Measurements from ENCODE around the gene HDLBP.

The HDLBP gene

DNA sequence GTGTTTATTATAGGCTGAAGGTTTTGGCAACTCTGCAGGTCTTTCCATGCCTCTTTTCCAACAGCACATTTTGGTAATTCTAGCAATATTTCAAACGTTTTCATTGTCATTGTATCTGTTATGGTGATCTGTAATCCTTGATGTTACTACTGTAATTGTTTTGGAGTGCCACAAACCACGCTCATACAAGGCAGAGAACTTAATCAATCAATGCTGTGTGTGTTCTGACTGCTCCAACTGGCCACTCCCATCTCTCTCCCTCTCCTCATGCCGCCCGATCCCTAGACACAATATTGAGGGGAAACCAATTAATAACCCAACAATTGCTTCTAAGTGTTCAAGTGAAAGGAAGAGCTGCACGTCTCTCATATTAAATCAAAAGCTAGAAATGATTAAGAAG is 32.9 kb downstream of the HDLBP start:
- no peak overlapping the region for H2AFZ ChIP-seq (ENCODE audit: low read depth, low read length, severe bottlenecking)
- H4K20me1 ChIP-seq (ENCODE audit: low read depth, low read length) = peaks cover 4% of the 10 kb centered on the region; the same call in 1 of the 2 replicates
- no peaks in the 10 kb centered on the region for H3K27me3 ChIP-seq (ENCODE audit: low read length)
- H3K9ac ChIP-seq (ENCODE audit: low read length) = no peak overlapping the region
- no peaks in the 10 kb centered on the region for H3K36me3 ChIP-seq (ENCODE audit: low read length)
- H3K9me3 ChIP-seq (ENCODE audit: insufficient read depth, low read length) = no peaks in the 10 kb centered on the region
- no peak for TF ChIP-seq EZH2phosphoT487 (conservative IDR thresholded peaks at IDR 0.05; ENCODE audit: low read length)
- TF ChIP-seq, protein P1, sequence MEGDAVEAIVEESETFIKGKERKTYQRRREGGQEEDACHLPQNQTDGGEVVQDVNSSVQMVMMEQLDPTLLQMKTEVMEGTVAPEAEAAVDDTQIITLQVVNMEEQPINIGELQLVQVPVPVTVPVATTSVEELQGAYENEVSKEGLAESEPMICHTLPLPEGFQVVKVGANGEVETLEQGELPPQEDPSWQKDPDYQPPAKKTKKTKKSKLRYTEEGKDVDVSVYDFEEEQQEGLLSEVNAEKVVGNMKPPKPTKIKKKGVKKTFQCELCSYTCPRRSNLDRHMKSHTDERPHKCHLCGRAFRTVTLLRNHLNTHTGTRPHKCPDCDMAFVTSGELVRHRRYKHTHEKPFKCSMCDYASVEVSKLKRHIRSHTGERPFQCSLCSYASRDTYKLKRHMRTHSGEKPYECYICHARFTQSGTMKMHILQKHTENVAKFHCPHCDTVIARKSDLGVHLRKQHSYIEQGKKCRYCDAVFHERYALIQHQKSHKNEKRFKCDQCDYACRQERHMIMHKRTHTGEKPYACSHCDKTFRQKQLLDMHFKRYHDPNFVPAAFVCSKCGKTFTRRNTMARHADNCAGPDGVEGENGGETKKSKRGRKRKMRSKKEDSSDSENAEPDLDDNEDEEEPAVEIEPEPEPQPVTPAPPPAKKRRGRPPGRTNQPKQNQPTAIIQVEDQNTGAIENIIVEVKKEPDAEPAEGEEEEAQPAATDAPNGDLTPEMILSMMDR (IDR thresholded peaks at IDR 0.05; ENCODE audit: insufficient read depth, low read length, poor library complexity, severe bottlenecking) = no peak
- no peak overlapping the region for H3K4me2 ChIP-seq (ENCODE audit: low read depth, low read length, poor library complexity, severe bottlenecking)
- H3K27ac ChIP-seq (ENCODE audit: low read depth, low read length) = no peak overlapping the region
- peaks cover 9% of the 10 kb centered on the region; the same call in 1 of the 2 replicates for H3F3A ChIP-seq (ENCODE audit: insufficient read depth)
- no peak overlapping the region for H3K4me3 ChIP-seq (ENCODE audit: insufficient read depth, low read length, poor library complexity, severe bottlenecking)
- peaks cover 89% of the 10 kb centered on the region for H3K79me2 ChIP-seq (ENCODE audit: insufficient read depth, low read length)
- H3K9me2 ChIP-seq (replicated peaks; ENCODE audit: insufficient read depth, low read length) = no peaks in the 10 kb centered on the region

DNA sequence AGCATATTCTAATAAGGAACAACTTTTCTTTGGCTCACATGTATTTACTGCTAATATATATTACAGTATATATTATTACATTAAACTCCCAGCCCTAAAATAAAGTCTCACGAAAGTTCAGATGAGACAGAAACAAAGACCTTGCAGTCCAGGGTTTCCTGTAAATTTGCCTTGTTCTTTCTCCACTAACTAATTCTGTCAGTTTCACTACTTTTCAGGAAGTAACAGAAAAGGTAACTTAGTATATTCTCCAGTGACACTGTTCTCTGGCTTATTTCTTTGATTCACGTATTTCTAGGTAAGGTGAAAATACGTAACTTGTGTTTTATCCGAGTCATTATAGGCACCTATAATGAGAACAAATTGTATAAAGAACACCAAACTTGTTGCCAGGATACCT is 35.2 kb downstream of the HDLBP start:
- no peaks in the 10 kb centered on the region for H3K9me3 ChIP-seq (ENCODE audit: insufficient read depth, low read length)
- H3K9me2 ChIP-seq (replicated peaks; ENCODE audit: insufficient read depth, low read length) = no peaks in the 10 kb centered on the region
- H3F3A ChIP-seq (ENCODE audit: insufficient read depth) = peaks cover 9% of the 10 kb centered on the region; the same call in 1 of the 2 replicates
- peaks cover 89% of the 10 kb centered on the region for H3K79me2 ChIP-seq (ENCODE audit: insufficient read depth, low read length)
- no peak overlapping the region for H3K4me3 ChIP-seq (ENCODE audit: insufficient read depth, low read length, poor library complexity, severe bottlenecking)
- no peak overlapping the region for H3K9ac ChIP-seq (ENCODE audit: low read length)
- H4K20me1 ChIP-seq (ENCODE audit: low read depth, low read length) = peaks cover 18% of the 10 kb centered on the region
- no peak for TF ChIP-seq EZH2phosphoT487 (conservative IDR thresholded peaks at IDR 0.05; ENCODE audit: low read length)
- TF ChIP-seq, protein P1 (IDR thresholded peaks at IDR 0.05; ENCODE audit: insufficient read depth, low read length, poor library complexity, severe bottlenecking) = no peak
- no peak overlapping the region for H2AFZ ChIP-seq (ENCODE audit: low read depth, low read length, severe bottlenecking)
- 0 out of 2 replicates have a peak, but pooled peaks cover 5% of the 10 kb centered on the region for H3K36me3 ChIP-seq (ENCODE audit: low read length)
- H3K4me2 ChIP-seq (ENCODE audit: low read depth, low read length, poor library complexity, severe bottlenecking) = no peak overlapping the region
- no peaks in the 10 kb centered on the region for H3K27me3 ChIP-seq (ENCODE audit: low read length)
- no peak overlapping the region for H3K27ac ChIP-seq (ENCODE audit: low read depth, low read length)

DNA sequence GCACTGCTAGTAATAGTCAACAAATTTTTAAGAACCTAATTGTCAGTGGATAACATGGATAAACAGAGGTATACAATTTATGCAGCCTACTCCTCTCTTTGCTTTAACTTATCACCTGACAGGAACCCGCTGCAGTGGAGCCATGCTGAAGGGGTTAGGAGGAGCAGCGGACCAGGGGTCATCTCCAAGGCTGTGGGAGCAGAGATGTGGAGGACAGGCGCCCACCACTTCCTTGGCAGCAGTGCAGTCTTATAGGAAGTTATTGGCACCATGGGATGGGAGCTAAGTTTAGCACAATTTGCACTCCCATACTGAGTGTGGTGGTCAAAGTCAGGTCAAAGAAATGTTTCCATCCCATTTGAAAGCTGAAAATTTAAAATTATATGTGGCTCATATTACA is 35.6 kb downstream of the HDLBP start:
- Histone ChIP-seq H3K79me2 (ENCODE audit: insufficient read depth, low read length) (peaks cover 89% of the 10 kb centered on the region), H3K27ac (ENCODE audit: low read depth, low read length) (no peak overlapping the region), H3K9ac (ENCODE audit: low read length) (no peak overlapping the region)

More for the DNA sequence above, 35.6 kb downstream of the HDLBP start:
- TF ChIP-seq, protein P1 (IDR thresholded peaks at IDR 0.05; ENCODE audit: insufficient read depth, low read length, poor library complexity, severe bottlenecking) = no peak
- no peak for TF ChIP-seq EZH2phosphoT487 (conservative IDR thresholded peaks at IDR 0.05; ENCODE audit: low read length)
- H3K4me3 ChIP-seq (ENCODE audit: insufficient read depth, low read length, poor library complexity, severe bottlenecking) = no peak overlapping the region
- H3K4me2 ChIP-seq (ENCODE audit: low read depth, low read length, poor library complexity, severe bottlenecking) = no peak overlapping the region
- no peak overlapping the region for H2AFZ ChIP-seq (ENCODE audit: low read depth, low read length, severe bottlenecking)
- H3F3A ChIP-seq (ENCODE audit: insufficient read depth) = peaks cover 12% of the 10 kb centered on the region; the same call in 1 of the 2 replicates
- H4K20me1 ChIP-seq (ENCODE audit: low read depth, low read length) = peaks cover 21% of the 10 kb centered on the region
- H3K9me3 ChIP-seq (ENCODE audit: insufficient read depth, low read length) = no peaks in the 10 kb centered on the region
- no peaks in the 10 kb centered on the region for H3K27me3 ChIP-seq (ENCODE audit: low read length)
- 0 out of 2 replicates have a peak, but pooled peaks cover 5% of the 10 kb centered on the region for H3K36me3 ChIP-seq (ENCODE audit: low read length)
- H3K9me2 ChIP-seq (replicated peaks; ENCODE audit: insufficient read depth, low read length) = no peaks in the 10 kb centered on the region

Data from SU-DHL-6 (cell line).